COR-L47 (cell line): ENCODE results near the gene EXD2.
"Not testable (repeated sequence)": the region's sequence is repeated elsewhere in the genome, so short reads cannot be mapped to it uniquely, and the experiment has no call there.

Source experiments
- DNase-seq: peaks from one replicate; lab custom pipeline; 2025; lab: John Stamatoyannopoulos, UW

The EXD2 gene

DNA sequence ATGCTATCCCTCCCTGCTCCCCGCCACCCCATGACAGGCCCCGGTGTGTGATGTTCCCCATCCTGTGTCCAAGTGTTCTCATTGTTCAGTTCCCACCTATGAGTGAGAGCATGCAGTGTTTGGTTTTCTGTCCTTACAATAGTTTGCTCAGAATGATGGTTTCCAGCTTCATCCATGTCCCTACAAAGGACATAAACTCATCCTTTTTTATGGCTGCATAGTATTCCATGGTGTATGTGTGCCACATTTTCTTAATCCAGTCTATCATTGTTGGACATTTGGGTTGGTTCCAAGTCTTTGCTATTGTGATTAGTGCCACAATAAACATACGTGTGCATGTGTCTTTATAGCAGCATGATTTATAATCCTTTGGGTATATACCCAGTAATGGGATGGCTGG is 86.1 kb downstream of the EXD2 start:
- DNase-seq = not testable (repeated sequence)

DNA sequence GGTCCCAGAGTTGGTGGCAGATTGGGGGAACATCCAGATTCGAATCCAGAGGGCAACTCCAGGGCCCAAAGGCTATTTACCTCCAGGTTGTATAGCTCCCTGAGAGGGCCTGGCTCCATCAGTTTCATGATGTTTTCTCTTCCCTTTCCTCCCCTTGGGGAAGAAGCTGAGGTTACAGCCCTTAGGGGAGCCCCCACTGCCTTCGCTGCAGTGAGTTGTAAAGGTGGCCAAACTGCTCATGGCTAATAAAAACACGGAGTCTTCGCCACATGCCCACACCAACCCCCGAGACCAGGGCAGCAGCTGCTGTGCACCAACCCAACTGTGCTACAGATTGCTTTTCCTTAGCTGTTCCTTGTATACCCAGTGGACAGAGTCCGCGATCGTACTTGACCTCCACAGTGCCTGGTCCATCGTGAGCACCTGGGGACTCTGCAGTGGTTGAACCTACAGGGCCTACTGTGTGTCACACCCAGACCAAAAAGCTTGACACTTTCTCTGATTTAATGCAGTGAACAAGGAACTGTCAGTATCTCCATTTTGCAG is 89.5 kb downstream of the EXD2 start:
- no peak for DNase-seq

DNA sequence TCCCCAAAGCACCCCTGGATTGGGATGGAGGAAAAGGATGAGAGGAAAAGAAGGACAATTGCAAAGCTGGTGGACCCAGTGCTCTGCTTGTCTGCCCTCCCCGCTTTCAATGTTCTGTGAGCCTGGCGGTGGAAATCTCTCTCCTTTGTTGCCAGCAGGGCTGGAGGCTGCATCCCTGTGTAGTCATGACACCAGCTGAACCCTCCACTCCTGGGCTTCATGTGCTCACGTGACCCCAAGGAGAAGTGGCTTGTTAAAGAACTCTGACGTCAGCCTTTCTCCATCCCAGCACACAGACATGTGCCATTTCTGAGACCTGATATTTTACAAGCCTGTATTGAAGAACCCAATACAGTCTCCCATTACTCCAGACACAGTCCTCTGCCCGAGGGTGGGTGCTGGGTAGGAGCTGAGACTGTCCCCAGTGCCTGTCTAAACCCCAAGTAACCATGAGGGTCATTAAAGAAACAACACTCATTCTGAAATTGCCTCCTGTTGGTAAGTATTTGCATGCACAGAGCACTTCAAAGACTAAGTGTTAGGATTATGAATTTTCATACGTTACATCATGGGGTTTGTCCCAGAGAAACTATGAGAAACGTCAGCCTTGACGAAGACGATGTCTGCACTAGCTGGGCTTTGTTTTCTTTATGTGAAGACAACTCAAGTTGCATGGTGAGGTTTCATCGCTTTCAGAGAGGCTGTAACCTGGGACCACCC is 90.3 kb downstream of the EXD2 start:
- DNase-seq = no peak

DNA sequence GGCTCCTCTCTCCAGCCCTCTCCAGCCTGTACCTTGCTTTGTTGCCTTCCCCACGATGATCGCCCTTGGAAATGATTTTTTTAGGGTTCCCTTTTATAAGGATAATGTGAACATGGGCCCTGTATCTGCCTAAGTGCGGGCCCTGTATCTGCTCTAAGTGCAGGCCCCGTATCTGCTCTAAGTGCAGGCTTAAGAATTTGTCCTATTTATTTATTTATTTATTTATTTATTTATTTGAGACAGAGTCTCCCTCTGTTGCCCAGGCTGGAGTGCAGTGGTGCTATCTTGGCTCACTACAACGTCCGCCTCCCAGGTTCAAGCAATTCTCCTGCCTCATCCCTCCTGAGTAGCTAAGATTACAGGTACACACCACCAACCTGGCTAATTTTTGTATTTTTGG is 91.2 kb downstream of the EXD2 start:
- DNase-seq = no peak

DNA sequence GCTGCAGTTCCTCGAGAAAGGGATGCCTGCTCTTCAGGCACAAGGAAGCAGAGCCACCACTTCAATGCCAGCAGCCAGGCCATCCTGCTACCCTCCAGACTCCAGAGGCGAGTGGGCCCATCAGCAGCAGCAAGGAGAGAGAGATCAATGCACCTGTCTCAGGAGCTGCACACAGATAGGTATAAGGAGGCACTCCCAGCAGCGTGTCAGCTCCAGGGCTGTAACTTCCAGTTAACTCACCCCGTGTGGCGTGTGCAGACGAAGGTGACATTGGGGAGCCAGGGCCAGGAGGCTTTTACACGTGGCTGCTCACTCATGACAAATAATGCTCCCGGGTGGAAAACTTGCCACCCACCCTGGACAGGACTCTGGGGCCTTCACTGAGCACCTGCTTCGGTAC is 92.9 kb downstream of the EXD2 start:
- DNase-seq = no peak

DNA sequence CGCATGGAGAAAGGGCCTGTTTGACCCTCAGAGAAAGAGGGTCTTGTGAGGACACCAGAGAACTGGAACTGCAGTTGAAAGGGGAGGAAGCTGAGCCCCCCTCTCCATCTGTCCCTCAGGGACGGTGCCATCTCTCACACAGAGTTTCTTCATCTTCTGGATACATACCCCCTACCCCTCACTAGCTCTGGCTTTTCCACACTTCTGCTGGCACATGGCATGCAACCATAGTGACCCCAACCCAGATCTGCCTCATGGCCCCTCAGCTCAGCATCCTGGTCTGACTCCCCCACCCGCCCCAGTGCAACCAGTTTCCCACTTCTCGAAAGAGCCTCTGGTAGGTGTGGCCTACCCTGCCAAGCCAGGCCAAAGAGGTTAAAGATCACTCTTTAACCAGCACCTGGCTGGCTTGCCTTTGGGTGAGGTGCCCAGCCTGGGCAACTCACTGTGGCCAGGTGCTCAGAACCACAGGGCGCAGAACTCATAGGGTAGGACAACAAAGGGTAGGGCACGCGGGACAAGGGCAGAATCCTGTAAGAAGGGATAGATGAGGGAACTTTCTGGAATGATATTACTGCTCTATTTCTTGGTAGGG is 94.5 kb downstream of the EXD2 start:
- no peak for DNase-seq

DNA sequence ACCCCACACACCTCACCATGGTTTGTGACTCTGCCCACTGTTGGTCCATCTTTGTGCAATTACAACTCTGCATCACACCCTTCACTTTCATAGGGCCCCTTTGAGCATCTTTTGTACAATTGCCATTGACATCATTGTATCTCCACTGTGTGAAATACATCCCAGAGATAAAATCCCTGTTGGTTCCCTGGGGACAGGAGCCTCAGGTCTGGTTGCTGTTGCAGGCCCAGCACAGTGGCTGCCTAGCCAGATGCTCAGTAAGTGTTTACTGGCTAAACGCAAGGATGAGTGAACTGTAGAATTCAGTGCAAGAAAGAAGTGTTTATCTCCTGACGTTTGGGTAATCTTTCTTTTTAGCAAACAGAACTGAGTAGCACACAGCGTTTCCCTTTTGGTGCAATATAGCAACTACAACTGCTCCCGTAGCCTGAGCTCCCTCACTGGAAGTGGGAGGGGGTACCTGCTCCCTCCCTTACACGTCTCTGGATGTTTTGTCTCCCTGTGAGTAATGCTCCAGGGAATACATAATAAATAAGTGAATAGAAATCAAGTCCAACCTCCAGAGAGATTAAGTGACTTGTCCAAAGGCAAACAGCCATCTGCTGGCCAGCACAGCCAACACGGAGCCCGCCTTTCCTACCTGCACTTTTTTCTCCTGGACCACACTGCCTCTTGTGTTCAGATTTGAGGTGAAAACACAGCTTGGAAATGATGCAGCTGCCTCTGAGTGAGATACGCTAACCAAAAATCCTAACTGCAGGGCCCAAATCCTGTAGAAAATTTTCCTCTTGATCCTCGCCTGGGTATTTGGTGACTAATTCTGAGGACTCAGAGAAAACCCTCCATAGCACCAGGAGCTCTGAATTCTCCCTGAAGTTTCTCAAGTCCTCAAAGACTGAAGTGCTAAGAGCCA is 96.1 kb downstream of the EXD2 start:
- DNase-seq = no peak

DNA sequence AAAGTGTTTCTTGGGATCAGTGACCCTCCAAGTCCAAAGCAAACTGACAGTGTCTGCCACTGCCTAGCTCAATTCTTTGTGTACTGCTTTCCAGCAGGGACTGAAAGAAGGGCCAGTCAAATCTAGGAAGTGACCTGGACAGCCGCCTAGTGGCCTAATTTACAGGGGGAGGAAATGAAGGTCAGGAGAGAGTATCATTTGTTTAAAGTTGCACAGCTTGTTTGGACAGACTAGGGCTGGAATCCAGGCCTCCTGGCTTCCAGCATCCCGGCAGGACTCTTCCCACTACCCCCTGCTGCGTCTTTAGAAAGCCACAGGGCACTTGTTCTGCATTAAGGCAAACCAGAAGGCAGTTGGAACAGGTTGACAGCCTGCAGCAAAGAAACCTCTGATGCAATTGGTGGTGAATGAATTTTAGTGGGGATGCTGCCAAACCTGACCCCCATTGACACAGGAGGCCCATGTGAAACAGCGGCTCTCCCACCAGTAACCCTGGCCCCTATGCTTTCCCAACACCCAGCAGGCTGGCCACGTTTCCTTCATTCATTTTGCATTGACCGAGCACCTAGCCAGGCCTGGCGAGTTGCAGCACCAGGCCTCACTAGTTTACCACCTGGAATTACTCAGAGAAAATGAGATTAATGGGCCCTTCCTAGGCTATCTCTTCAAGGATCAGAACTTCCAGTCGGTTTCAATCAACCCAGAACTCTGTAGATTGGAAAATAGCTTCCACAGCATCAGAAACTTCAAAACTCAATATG is 96.9 kb downstream of the EXD2 start:
- no peak for DNase-seq

DNA sequence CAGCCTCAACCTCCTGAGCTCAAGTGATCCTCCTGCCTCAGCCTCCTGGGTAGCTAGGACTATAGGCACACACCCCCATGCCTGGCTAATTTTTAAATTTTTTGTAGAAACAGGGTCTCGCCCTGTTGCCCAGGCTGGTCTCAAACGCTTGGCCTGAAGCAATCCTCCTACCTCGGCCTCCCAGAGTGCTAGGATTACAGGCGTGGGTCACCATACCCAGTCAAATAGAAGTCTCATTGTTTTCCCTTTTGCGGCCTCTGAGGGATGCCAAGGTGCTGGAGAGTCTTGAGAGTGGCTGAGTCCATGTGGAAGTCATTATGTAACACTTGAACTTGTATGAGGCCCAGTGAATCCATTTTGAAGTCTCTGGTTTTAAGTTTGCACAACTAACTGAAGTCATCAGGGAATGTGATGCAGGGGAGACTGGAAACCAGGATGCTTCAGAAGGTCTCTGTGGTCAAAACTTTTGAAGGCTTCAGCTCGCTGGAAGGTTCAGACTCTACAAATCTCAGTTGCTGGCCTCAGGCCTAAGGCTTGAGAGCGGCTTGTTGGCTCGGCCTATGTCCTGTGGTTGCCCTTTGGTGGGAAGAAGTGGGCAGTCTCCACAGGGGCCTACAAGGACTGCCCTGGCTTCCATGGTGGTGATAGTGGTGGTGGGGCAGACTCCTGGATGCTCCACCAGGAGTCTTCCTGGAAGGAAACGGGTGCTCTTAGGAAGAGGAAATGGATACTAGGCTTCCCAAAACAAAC is 97.8 kb downstream of the EXD2 start:
- no peak for DNase-seq

DNA sequence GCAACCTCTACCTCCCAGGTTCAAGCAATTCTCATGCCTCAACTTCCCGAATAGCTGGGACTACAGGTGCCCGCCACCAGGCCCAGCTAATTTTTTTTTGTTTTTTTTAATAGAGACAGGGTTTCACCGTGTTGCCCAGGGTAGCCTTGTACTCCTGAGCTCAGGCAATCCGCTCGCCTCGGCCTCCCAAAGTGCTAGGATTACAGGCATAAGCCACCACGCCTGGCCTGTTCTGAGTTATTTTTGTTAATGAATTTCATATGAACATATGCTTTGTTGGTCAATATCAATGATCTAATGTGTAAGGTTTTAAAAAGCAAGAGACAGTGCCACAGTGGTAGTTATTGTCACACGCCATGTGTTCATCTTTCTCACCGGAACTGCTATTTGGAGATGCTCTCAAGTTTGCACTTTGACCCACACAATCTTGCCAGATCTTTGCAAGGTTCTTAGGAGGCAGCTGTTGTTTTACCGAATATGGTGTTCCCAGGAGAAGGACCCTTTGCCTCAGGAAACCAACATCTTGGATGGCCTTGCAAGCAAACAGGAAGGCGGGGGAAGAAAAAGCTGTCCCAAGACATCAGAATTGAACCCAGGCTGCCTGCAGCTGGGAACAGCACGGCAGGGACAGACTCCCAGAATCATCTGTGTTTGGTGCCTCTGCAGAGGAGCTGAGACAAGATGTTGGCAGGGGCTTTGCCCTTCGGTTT is 98.7 kb downstream of the EXD2 start:
- DNase-seq = no peak

DNA sequence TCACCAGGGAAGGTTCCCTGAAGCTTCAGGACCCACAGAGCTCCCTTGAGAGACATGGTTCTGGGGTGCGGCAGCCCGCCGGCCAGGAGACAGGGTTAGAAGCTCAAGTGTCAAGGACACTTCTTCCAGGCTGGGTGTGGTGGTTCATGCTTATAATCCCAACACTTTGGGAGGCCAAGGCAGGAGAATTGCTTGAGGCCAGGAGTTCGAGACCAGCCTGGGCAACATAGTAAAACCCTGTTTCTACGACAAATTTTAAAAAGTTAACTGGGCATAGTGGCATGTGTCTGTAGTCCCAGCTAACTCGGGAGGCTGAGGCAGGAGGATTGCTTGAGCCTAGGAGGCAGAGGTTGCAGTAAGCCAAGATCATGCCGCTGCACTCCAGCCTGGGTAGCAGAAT is 99.6 kb downstream of the EXD2 start:
- DNase-seq = not testable (repeated sequence)

DNA sequence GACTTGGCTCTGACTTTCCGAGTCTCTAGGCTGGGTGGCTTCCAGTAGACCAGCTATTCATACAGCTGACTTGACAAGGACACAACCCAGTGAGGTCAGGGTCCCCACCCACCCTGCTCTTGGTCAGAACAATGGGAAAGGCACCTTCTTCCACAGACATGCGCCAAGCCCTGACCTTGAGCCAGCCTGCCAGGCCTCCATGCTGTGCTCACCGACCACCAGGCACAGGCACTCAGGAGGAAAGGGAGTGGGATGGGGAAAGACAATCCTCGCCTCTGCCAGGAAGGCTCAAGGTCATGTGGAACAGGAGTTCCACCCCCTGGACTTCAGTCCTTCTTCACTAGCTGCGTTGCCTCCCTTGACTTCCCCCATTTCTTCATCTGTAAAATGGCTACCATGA is 100.1 kb downstream of the EXD2 start:
- DNase-seq = no peak

DNA sequence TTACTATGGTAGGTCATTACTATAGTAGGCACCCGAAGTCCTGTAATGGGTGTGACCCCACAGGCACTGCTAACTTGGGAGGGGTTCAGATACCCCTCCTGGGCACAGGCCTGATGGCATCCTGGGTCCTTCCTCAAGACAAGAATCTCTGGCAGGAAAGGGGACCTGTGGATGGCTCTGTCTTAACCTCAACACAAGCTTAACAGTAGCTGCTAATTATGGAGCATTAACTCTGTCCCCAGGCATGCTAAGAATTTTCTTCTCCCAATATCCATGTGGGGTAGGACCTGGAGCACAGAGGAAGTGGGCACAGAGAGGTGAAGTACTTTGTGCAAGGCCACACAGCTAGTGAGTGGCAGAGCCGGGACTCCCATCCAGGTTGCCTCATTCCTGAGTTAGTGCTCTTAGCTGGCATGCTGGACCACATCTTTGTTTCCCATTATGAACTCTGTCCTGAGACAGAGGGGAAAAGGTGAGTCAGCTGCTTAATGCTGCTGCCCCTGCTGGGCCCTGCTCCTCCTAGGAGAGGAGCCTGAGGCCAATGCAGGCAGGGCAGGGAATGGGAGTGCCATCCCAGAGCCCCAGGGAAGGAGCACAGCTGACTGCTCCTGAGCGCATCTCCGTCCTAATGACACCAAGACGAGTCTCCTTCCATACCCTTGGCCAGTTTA is 100.7 kb downstream of the EXD2 start:
- DNase-seq = no peak
